ENCODE data around the gene CYS1. TPM values are rescaled to one million over a fixed set of nuclear protein-coding genes. Genes with fewer than 3 reads are reported as not detected.
"Not testable (repeated sequence)": the region's sequence is repeated elsewhere in the genome, so short reads cannot be mapped to it uniquely, and the experiment has no call there.

CYS1 gene
- total RNA-seq, 4 donors from 2014 or later, result 0.59 to 47.2 (median 2.7) TPM

- Histone ChIP-seq H3K4me3 (replicated peaks in 1 of 3) (no peak overlapping the region), H3K9me3 (no peaks in the 10 kb centered on the region), H3K27ac (no peak overlapping the region), H3K27me3 (no peaks in the 10 kb centered on the region), H3K4me1 (peaks cover 21 to 33% of the 10 kb centered on the region in 2 donors), H3K36me3 (no peaks in the 10 kb centered on the region)
- intact Hi-C loops (cut with DNase I), result no loop called here
- TF ChIP-seq POLR2A (IDR thresholded peaks at IDR 0.05) (no peak), CTCF (IDR thresholded peaks at IDR 0.05) (no peak)
- 91 to 92% methylated on average over 17 to 19 of the region's 20 CpGs for WGBS, 2 donors
- DNase-seq, result no peak
Measured at GRCh38 chr2:10031886-10032745, 48.1 kb downstream of the CYS1 start.

GRCh38 chr2:10030798-10031197, 49.4 kb downstream of the CYS1 start:
- intact Hi-C loops (cut with DNase I); H3K27ac ChIP-seq; DNase-seq; H3K27me3 ChIP-seq; H3K4me3 ChIP-seq (replicated peaks in 1 of 3); H3K36me3 ChIP-seq; H3K9me3 ChIP-seq: not testable (repeated sequence)
- 88 to 97% methylated on average over 7 to 8 of the region's 8 CpGs for WGBS, 2 donors
- H3K4me1 ChIP-seq, result peaks cover 8 to 20% of the 10 kb centered on the region in 2 donors

GRCh38 chr2:10030311-10030736, 49.9 kb downstream of the CYS1 start:
- TF ChIP-seq CTCF (IDR thresholded peaks at IDR 0.05), result no peak
- no peaks in the 10 kb centered on the region for H3K9me3 ChIP-seq
- H3K27me3 ChIP-seq, result no peaks in the 10 kb centered on the region
- H3K36me3 ChIP-seq, result no peaks in the 10 kb centered on the region
- H3K27ac ChIP-seq, result no peak overlapping the region
- H3K4me1 ChIP-seq, result peaks cover 3 to 15% of the 10 kb centered on the region in 2 donors
- no peak overlapping the region for H3K4me3 ChIP-seq (replicated peaks in 1 of 3)
- intact Hi-C loops (cut with DNase I), result no loop called here
- no peak for DNase-seq
- WGBS, 2 donors, result 72 to 76% methylated on average over 9 of the region's 9 CpGs

GRCh38 chr2:10029875-10030223, 50.4 kb downstream of the CYS1 start:
- TF ChIP-seq POLR2A (IDR thresholded peaks at IDR 0.05) (no peak), CTCF (IDR thresholded peaks at IDR 0.05) (no peak)
- Histone ChIP-seq H3K4me1 (peaks cover 0 to 12% of the 10 kb centered on the region in 2 donors), H3K9me3 (no peaks in the 10 kb centered on the region), H3K27ac (no peak overlapping the region), H3K4me3 (replicated peaks in 1 of 3) (no peak overlapping the region), H3K36me3 (no peaks in the 10 kb centered on the region), H3K27me3 (no peaks in the 10 kb centered on the region)
- 76 to 81% methylated on average over 7 of the region's 7 CpGs for WGBS, 2 donors
- intact Hi-C loops (cut with DNase I), result no loop called here
- no peak for DNase-seq

GRCh38 chr2:10028988-10029874, 51.0 kb downstream of the CYS1 start:
- Histone ChIP-seq H3K36me3 (no peaks in the 10 kb centered on the region), H3K4me3 (replicated peaks in 1 of 3) (no peak overlapping the region)
- DNase-seq, result no peak

More at GRCh38 chr2:10028988-10029874, 51.0 kb downstream of the CYS1 start:
- 57 to 64% methylated on average over 14 to 21 of the region's 26 CpGs for WGBS, 2 donors
- TF ChIP-seq POLR2A (IDR thresholded peaks at IDR 0.05) (no peak), CTCF (IDR thresholded peaks at IDR 0.05) (no peak)
- intact Hi-C loops (cut with DNase I), result no loop called here
- H3K4me1 ChIP-seq, result peaks cover 0 to 12% of the 10 kb centered on the region in 2 donors
- no peak overlapping the region for H3K27ac ChIP-seq
- H3K27me3 ChIP-seq, result no peaks in the 10 kb centered on the region
- H3K9me3 ChIP-seq, result no peaks in the 10 kb centered on the region
